ENCODE results near the gene KIT. TPM values are rescaled to one million over a fixed set of nuclear protein-coding genes. Genes with fewer than 3 reads are reported as not detected.

Gene KIT
- total and polyA plus RNA-seq, 4 donors: 3.9 to 74.4 (median 15.3) TPM

DNA sequence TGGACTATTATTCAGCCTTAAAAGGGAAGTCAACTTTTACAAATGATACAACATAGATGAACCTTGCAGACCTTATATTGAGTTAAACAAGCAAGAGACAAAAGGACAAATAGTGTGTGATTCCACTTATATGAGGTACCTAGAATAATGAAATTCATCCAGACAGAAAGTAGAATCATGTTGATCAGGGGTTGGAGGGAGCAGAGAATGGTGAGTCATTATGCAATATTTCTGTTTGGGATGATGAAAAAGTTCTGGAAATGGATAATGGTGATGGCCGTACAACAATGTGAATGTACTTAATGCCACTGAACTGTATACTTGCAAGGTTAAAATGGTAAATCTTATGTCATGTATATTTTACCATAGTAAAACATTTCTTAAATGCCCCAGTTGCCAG lies 22.1 kb downstream of the KIT start:
- H3K27me3 ChIP-seq (ENCODE audit: control insufficient read depth in 3 of 3, insufficient read depth in 3 of 3, low read length in 2 of 3): peaks cover 0 to 2% (median 0%) of the 10 kb centered on the region in 3 donors
- TF ChIP-seq, protein P1, sequence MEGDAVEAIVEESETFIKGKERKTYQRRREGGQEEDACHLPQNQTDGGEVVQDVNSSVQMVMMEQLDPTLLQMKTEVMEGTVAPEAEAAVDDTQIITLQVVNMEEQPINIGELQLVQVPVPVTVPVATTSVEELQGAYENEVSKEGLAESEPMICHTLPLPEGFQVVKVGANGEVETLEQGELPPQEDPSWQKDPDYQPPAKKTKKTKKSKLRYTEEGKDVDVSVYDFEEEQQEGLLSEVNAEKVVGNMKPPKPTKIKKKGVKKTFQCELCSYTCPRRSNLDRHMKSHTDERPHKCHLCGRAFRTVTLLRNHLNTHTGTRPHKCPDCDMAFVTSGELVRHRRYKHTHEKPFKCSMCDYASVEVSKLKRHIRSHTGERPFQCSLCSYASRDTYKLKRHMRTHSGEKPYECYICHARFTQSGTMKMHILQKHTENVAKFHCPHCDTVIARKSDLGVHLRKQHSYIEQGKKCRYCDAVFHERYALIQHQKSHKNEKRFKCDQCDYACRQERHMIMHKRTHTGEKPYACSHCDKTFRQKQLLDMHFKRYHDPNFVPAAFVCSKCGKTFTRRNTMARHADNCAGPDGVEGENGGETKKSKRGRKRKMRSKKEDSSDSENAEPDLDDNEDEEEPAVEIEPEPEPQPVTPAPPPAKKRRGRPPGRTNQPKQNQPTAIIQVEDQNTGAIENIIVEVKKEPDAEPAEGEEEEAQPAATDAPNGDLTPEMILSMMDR (IDR thresholded peaks at IDR 0.05; ENCODE audit: control extremely low read depth, extremely low read depth): no peak
- 83 to 87% methylated on average over 1 of the region's 1 CpG for WGBS, 2 donors
- DNase-seq (no peak), ATAC-seq (ENCODE audit: insufficient read depth, low FRiP score) (no peak)
- no peak overlapping the region for H3K27ac ChIP-seq (ENCODE audit: low read depth in 1 of 2, low read length in 1 of 2)
- H3K9me3 ChIP-seq (ENCODE audit: control insufficient read depth in 4 of 4, insufficient read depth in 3 of 4, low read length in 3 of 4): peaks cover 0 to 2% (median 0%) of the 10 kb centered on the region in 4 donors
- no peak overlapping the region for H3K4me3 ChIP-seq
- H3K9ac ChIP-seq (ENCODE audit: insufficient read depth in 1 of 2, low read length in 2 of 2): no peak overlapping the region
- H3K36me3 ChIP-seq (ENCODE audit: control insufficient read depth in 4 of 4, insufficient read depth in 4 of 4, low read length in 4 of 4): no peaks in the 10 kb centered on the region
- H3K4me1 ChIP-seq (ENCODE audit: control insufficient read depth in 5 of 5, insufficient read depth in 5 of 5, low read length in 5 of 5): peaks cover 0 to 5% (median 0%) of the 10 kb centered on the region in 5 donors

GRCh38 chr4:54683616-54684346 lies 26.0 kb downstream of the KIT start:
- Histone ChIP-seq H3K36me3 (ENCODE audit: control insufficient read depth in 4 of 4, insufficient read depth in 4 of 4, low read length in 4 of 4) (no peaks in the 10 kb centered on the region), H3K27me3 (ENCODE audit: control insufficient read depth in 3 of 3, insufficient read depth in 3 of 3, low read length in 2 of 3) (no peaks in the 10 kb centered on the region), H3K27ac (ENCODE audit: low read depth in 1 of 2, low read length in 1 of 2) (no peak overlapping the region), H3K9me3 (ENCODE audit: control insufficient read depth in 4 of 4, insufficient read depth in 3 of 4, low read length in 3 of 4) (no peaks in the 10 kb centered on the region), H3K4me3 (no peak overlapping the region), H3K4me1 (ENCODE audit: control insufficient read depth in 5 of 5, insufficient read depth in 5 of 5, low read length in 5 of 5) (peaks cover 0 to 2% (median 0%) of the 10 kb centered on the region in 5 donors), H3K9ac (ENCODE audit: insufficient read depth in 1 of 2, low read length in 2 of 2) (no peak overlapping the region)
- no peak for DNase-seq
- 56 to 68% methylated on average over 8 of the region's 8 CpGs for WGBS, 2 donors
- TF ChIP-seq, protein P1 (IDR thresholded peaks at IDR 0.05; ENCODE audit: control extremely low read depth, extremely low read depth): peak; percentile 17
- ATAC-seq (ENCODE audit: insufficient read depth, low FRiP score): no peak

DNA sequence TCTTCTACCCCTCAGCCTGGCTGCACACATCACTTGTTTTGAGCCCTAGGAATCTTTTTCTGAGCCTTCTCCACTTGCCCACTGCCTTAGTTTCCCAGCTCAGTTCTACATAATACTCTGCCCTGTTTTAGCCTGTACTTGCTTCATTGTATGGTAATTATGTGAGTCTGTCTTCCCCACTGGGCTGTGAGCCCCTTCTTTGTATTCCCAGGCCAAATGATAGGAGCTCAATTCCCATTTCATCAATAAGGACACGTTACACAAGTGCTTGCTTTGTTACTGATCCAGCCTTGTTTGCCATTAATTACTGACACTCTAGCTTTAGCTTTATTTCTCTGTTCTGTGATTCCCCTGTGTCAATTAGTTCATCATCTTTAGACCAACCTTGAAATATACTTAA lies 28.1 kb downstream of the KIT start:
- no peak for ATAC-seq (ENCODE audit: insufficient read depth, low FRiP score)
- H3K27me3 ChIP-seq (ENCODE audit: control insufficient read depth in 3 of 3, insufficient read depth in 3 of 3, low read length in 2 of 3): no peaks in the 10 kb centered on the region
- peaks cover 0 to 2% (median 0%) of the 10 kb centered on the region in 5 donors for H3K4me1 ChIP-seq (ENCODE audit: control insufficient read depth in 5 of 5, insufficient read depth in 5 of 5, low read length in 5 of 5)
- no peaks in the 10 kb centered on the region for H3K9me3 ChIP-seq (ENCODE audit: control insufficient read depth in 4 of 4, insufficient read depth in 3 of 4, low read length in 3 of 4)
- H3K4me3 ChIP-seq: no peak overlapping the region
- TF ChIP-seq, protein P1 (IDR thresholded peaks at IDR 0.05; ENCODE audit: control extremely low read depth, extremely low read depth): no peak
- H3K9ac ChIP-seq (ENCODE audit: insufficient read depth in 1 of 2, low read length in 2 of 2): no peak overlapping the region
- no peaks in the 10 kb centered on the region for H3K36me3 ChIP-seq (ENCODE audit: control insufficient read depth in 4 of 4, insufficient read depth in 4 of 4, low read length in 4 of 4)
- H3K27ac ChIP-seq (ENCODE audit: low read depth in 1 of 2, low read length in 1 of 2): no peak overlapping the region
- DNase-seq: no peak
- 85 to 90% methylated on average over 1 of the region's 1 CpG for WGBS, 2 donors
